ENCODE results near the gene CD40LG.

Gene CD40LG

GRCh38 chrX:136650811-136651210 lies 2.9 kb downstream of the CD40LG start:
- no peak for DNase-seq (ENCODE audit: low read depth in 2 of 2)

DNA sequence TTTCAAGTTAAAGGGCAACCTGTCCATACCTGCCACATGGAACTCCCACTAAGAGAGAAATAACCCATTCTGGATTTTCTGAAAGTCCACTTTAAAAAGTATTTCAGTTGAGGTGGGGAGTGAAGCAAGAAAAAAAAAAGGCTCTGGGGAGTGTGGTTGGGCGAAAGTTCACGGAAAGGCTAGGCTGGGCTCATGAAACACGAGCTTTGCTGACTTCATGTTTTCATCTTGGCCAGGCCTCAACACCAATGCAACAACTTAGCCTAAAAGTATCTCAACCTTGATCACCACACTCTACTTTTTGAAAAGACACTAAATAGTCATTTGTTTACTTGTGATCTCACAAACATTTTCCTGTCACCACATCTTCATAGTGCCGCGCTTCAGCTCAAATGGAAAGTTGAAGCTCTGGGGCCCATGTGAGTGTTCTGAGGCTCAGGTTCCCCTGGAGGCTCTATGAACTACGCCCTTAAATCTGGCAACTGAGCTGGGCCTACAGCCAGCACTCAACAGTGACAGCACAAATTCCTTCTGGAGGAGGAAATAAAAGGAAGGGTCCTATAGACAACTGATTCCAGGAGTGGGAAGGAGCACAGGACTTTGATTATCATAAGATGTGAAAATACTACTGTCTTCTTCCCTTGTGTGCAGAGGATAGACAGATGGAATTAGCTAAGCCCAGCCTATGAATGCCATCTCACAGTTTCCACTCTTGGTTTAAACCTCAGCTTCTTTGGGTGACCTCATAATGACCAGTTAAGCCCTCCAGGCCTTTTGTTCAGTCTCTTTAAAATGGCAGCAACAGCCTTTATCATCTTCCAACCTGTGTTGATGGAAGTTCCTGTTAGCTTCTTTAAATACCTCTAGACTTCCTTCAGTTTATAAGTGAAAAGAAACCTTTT lies 5.1 kb downstream of the CD40LG start:
- no peak for DNase-seq (ENCODE audit: low read depth in 2 of 2)

GRCh38 chrX:136656361-136656964 lies 8.5 kb downstream of the CD40LG start:
- no peak for DNase-seq (ENCODE audit: low read depth in 2 of 2)

GRCh38 chrX:136658151-136658550 lies 10.2 kb downstream of the CD40LG start:
- no peak for DNase-seq (ENCODE audit: low read depth in 2 of 2)

DNA sequence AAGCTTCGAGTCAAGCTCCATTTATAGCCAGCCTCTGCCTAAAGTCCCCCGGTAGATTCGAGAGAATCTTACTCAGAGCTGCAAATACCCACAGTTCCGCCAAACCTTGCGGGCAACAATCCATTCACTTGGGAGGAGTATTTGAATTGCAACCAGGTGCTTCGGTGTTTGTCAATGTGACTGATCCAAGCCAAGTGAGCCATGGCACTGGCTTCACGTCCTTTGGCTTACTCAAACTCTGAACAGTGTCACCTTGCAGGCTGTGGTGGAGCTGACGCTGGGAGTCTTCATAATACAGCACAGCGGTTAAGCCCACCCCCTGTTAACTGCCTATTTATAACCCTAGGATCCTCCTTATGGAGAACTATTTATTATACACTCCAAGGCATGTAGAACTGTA lies 11.2 kb downstream of the CD40LG start:
- no peak for DNase-seq (ENCODE audit: low read depth in 2 of 2)

DNA sequence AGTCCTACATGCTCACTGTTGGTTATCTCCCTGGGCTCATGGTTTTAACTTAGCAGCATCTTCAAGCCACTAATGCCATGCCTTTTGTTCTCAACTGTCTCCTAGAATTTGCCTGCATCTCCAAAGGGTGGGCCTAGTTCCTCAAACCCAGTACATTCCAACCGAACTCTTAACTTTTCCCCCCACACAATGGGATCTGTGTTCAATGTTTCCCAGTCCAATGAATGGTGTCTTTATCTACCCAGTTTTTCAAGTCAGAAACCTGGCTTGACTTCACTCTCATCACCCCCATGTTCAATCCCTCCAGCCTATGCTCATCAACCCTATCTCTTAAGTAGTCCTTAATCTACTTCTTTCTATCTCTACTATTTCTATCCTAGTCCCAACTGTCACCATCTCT lies 12.9 kb downstream of the CD40LG start:
- no peak for DNase-seq (ENCODE audit: low read depth in 2 of 2)

DNA sequence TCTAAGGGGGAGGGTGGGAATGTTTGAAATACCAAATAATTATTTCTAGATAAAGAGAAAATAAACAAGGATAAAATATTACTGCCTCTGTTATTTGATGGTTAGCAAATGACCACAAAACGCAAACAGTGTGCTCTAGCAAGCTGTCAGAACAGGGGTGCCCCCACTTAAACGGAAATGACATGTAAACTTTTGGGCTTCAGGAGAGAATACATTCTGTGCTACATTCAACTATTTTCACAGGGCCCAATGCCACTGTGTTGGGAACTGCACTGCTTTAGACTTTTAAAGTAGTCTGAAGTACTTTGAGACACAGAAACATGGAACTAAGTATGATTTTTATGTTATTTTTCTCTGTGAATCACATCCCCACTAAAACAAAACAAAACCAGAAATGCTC lies 14.1 kb downstream of the CD40LG start:
- DNase-seq (ENCODE audit: low read depth in 2 of 2) = no peak

- no peak for DNase-seq (ENCODE audit: low read depth in 2 of 2)
Observed at GRCh38 chrX:136662976-136663375, 15.0 kb downstream of the CD40LG start.

DNA sequence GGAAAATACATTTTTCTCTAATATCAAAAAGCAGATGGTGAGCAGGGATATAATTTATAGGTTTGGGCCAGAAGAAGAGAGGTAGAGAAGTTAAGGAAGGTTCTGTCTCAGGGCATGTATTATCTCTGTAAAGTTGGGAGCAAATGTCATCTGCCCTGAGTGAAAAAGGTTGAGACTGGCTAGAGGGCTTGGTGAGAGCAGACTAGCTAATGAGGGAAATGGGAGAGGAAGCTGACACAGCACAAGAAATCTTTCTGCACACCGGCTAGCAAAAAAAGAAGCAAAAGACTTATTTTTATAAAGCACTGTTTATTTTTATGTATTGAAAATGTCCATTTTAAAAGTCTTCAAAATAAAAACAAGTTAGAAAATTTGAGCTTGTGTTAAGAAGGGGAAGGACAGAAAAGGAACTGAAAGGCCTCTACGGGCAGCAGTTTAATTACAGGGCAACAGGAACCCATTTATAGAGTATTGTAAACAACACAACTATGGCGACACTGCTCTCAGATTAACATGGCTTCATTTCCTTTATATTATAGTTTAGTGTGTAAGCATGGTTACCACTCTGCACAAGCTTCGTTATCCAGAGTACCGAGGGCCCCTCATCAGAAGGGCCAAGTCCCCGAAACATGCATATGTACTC lies 17.4 kb downstream of the CD40LG start:
- no peak for DNase-seq (ENCODE audit: low read depth in 2 of 2)

GRCh38 chrX:136666088-136666487 lies 18.1 kb downstream of the CD40LG start:
- DNase-seq (ENCODE audit: low read depth in 2 of 2) = no peak

DNA sequence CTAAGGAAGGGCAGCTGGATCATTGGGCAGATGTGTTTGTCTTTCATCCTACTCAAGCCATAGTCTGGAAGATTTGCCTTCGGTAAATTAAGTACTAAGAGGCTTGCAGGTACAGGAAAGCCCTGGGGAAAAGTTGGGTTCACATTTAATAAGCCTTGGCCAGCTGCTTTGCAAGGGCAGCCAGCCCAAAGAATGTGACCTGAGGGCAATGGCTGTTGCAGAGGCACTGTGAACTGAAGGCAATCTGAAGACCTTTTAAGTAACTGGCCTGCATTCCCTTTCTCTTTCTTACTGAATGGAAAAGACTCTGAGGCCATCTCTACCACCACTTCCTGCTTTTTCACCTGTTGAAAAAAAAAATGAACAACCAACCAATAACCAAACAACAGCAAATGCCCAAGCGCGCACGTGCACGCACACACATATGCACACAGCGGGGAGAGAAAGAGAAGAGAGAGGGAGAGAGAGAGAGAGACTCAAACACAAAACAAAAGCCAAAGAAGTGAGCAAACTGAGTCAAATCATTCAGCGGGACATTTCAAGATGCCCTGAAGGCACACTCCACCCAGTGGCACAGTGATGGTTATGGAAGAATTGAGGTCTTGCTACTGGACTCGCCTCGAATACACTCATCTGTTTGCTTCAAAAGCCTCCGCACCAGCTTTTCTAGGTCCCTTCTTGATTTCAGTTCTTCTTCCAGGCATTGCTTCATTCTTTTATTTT lies 19.6 kb downstream of the CD40LG start:
- no peak for DNase-seq (ENCODE audit: low read depth in 2 of 2)

DNA sequence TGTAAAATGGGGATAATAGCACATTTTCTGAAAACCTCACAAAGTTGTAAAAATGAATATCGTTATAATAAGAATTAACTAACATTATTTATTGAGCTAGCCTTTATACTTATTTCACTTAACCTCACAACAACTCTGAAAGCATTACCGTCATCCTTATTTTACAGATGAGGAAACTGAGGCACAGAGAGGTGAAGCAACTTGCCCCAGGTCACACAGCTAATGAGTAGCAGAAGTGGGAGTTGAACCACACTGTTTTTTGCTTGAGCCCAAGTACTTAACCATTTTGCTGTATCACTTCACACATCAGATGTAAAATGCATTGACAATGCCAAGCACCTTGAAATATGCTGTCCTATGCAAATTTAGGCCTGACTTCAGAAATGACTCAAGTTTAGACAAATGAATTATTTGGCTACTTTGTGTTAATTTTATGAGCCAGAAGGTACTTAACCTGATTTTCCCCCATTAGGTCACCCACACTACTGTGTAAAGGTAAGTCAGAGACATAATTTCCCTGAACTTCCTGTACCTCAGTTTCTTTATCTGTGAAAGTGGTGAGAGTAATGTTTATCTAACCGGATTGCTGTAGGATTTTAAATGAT lies 23.1 kb downstream of the CD40LG start:
- no peak for DNase-seq (ENCODE audit: low read depth in 2 of 2)

DNA sequence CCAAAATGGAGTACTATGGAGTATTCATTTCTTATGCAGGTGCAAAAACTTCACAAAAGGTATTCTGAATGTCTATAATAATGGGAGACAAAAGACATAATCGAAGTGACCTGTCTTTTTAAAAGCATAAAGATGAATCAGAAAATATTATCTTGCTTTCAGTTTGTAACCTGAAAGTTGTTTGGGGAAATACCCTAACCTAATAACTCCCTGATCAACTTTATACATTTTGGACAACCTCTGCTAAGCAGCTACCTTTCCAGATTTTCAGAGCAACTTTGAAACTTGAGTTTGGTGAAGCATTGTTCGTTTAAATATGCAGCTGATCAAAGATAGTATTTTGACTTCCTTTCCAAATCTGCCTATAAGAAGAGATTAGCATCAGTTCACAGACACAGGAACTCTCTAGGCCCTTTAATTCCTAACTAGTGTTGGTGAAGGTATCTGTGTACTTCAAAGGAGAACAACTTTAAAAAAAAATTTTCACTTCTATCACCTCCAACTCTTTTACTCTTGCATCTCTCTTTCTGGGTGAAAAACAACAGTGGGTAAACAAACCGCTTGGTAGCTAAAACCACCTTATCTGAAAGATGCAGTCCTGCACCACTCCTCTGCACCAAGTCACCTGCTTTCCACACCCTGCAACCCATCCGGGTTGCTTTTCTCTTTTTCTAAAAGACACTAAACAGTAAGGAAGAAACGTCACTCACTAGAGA lies 26.5 kb downstream of the CD40LG start:
- no peak for DNase-seq (ENCODE audit: low read depth in 2 of 2)

DNA sequence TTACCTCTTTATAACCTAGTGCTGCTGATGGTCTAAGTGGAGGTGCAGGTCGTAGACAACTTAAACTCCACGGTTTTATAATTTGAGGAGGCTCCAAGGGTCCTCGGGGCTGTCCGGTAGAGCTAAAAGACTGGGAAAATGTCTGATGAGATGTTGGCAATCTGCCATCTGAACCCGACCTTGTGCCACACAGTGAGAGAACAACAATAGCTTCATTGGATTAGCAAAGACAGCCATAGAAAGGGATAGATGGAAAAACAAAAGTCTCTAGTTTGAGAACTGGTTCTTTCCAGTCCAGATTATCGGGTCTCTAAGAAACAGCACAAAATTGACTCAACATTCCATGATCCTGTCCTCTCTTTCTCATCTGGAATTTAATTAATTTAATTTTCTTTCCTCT lies 31.6 kb downstream of the CD40LG start:
- DNase-seq (ENCODE audit: low read depth in 2 of 2) = no peak

DNA sequence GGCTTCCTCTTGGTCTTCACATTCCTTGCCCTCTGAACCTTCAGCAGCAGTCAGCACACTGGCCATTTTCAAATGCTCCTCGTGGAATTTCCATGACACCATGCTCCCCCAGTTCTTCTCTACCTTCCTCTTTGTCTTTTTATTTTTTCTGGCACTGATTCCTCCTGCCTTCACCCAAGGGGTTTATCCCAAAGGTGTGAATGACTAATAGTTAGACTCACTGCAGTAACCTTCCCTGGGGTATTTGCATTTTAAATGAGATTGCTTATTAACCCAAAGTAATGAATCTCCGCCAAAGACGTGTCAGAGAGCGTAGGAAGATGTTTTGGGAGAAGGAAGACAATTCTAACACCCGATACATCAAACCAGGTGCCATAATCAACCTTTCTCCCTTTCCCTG lies 36.2 kb downstream of the CD40LG start:
- no peak for DNase-seq (ENCODE audit: low read depth in 2 of 2)

DNA sequence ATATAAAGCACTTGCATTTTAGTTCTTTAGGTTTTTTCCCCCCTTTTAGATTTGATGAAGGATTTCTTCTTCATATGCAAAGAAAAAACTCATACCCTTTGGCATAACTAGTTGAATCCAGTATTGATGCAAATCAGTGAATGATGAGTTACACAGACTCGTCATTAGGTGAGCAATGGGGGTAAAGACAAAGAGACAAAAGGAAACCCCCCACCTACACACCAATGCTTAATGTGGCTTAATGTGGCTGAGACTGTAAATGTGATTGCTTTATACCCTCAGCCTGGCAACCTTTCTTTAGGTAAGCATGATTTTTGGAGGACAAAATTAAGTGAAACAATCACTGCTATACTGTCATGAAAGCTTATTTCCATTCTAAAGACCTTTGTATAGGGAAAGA lies 39.5 kb downstream of the CD40LG start:
- no peak for DNase-seq (ENCODE audit: low read depth in 2 of 2)

DNA sequence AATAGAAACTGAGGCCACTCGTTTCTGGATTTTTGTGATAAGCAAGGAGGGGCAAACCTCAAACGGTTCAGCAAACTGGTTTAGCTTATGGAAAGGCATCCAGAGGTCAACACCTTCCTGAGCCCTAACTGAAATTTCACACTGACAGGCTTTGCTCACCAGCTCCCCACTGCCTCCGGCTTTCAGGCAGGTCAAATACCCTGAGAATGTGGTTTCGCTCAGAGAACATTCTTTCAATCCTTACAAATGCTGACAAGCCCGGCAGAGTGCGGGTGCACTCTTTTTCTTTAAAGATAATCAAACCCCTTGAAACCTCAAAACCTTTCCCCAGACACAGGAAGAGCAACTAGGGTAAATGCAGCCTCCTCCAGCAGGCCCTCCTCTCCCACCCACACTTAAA lies 41.5 kb downstream of the CD40LG start:
- no peak for DNase-seq (ENCODE audit: low read depth in 2 of 2)

- no peak for DNase-seq (ENCODE audit: low read depth in 2 of 2)
Observed at GRCh38 chrX:136691028-136691809, 43.3 kb downstream of the CD40LG start.

DNA sequence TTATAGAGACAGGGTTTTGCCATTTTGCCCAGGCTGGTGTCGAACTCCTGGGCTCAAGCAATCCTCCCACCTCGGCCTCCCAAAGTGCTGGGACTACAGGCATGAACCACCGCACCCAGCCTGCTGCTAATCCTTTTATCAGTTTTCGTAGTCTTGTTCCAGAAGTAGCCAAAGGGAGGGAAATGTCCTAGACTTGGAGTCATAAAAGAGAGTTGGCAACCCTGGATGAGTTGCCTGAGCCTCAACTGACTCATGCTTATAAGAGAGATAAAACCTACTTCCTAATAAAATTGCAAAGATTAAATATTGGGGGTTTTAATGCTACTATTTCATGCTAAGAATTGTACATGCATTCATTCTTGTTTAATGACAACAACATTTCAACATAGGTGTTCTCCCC lies 44.3 kb downstream of the CD40LG start:
- DNase-seq (ENCODE audit: low read depth in 2 of 2) = no peak

DNA sequence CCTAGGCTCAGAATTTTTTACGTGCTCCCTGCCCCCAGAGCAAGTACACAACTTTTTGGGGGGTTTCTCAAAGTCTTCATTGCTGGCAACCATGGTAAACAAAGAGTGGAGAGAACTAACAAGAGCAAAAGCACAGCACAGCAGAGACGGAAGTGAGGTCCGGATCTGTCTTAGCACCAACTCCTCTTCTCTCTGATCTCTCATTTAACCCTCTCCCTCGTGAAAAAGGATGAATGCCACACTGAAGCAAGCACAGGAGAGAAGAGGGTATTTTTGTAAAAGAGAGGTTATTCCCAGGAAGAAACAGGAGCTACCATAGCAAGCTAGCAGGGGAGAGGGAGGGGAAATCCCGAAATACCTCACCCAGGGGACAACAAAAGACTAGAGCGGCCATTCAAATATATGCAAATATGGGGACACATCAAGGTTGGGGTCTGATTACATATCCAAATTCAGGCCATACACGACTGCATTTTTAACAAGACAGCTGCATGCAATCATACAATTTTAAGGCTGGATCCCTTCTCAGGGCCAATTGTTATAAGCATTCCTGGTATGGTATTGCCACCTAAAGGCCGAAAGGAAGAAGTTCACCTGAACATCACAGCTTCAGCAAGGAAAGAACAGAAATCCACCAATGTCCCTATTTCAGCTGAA lies 46.6 kb downstream of the CD40LG start:
- peak; percentile 21 to 31 for DNase-seq (ENCODE audit: low read depth in 2 of 2)
